Measurements from ENCODE around the gene SCMH1. TPM values are rescaled to one million over a fixed set of nuclear protein-coding genes. Genes with fewer than 3 reads are reported as not detected.

The SCMH1 gene
- total and polyA plus RNA-seq, 4 donors = 6.6 to 12.8 (median 10.5) TPM

DNA sequence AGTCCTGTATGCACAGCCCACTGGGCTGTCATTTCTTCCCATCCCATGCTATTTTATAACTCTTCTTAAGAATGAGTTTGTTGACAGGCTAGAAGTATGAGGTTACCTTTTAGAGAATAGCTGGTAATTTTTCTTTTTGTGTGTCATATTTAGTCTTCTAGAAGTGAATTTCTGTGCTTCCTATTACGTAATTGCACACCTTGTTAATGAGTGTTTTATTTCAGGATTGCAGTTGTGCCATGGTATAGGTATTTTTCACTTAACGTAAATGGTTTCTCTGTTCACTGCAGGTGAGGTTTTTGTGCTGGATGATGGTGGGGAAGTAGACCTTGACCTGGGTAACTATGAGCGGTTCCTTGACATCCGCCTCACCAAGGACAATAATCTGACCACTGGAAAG, 257.6 kb downstream of the SCMH1 start (continued):
- TF ChIP-seq, protein P1, sequence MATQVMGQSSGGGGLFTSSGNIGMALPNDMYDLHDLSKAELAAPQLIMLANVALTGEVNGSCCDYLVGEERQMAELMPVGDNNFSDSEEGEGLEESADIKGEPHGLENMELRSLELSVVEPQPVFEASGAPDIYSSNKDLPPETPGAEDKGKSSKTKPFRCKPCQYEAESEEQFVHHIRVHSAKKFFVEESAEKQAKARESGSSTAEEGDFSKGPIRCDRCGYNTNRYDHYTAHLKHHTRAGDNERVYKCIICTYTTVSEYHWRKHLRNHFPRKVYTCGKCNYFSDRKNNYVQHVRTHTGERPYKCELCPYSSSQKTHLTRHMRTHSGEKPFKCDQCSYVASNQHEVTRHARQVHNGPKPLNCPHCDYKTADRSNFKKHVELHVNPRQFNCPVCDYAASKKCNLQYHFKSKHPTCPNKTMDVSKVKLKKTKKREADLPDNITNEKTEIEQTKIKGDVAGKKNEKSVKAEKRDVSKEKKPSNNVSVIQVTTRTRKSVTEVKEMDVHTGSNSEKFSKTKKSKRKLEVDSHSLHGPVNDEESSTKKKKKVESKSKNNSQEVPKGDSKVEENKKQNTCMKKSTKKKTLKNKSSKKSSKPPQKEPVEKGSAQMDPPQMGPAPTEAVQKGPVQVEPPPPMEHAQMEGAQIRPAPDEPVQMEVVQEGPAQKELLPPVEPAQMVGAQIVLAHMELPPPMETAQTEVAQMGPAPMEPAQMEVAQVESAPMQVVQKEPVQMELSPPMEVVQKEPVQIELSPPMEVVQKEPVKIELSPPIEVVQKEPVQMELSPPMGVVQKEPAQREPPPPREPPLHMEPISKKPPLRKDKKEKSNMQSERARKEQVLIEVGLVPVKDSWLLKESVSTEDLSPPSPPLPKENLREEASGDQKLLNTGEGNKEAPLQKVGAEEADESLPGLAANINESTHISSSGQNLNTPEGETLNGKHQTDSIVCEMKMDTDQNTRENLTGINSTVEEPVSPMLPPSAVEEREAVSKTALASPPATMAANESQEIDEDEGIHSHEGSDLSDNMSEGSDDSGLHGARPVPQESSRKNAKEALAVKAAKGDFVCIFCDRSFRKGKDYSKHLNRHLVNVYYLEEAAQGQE (IDR thresholded peaks at IDR 0.05) = no peak
- no peak for TF ChIP-seq EGR1 (IDR thresholded peaks at IDR 0.05; ENCODE audit: low read depth in 2 of 2)
- no peak for TF ChIP-seq FOXA1 (IDR thresholded peaks at IDR 0.05)
- no peak for TF ChIP-seq NR2F2 (IDR thresholded peaks at IDR 0.05)
- TF ChIP-seq RXRA (IDR thresholded peaks at IDR 0.05) = no peak
- no peak for TF ChIP-seq HNF4G (IDR thresholded peaks at IDR 0.05)
- TF ChIP-seq JUND (IDR thresholded peaks at IDR 0.05) = no peak

DNA sequence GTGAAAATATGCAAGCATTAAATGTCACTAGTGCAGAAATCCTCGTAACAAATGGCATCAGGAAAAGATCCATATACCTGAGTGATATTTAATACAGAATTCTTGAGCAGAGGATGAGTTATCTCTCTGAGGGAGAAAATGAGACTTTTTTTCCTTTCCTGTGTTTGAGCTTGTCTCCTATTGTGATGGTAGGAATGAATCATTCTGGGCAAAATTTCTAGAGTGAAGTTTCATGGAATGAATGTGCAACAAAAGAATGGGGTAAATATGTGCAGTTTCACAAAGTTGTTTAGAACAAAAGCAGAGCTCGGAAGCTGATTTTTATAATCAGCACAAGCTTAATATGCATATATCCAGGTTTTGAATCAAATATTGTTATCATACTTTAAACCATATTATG, 258.0 kb downstream of the SCMH1 start:
- 94% methylated on average over 2 of the region's 2 CpGs for WGBS
- H3K9ac ChIP-seq (ENCODE audit: low read depth in 1 of 2, low read length in 2 of 2) = no peak overlapping the region
- no peak overlapping the region for H3K27ac ChIP-seq (ENCODE audit: low read depth in 1 of 2, low read length in 2 of 2)
- H3K36me3 ChIP-seq (ENCODE audit: control insufficient read depth in 4 of 4, insufficient read depth in 3 of 4, low read depth in 1 of 4, low read length in 3 of 4) = peaks cover 0 to 2% (median 0%) of the 10 kb centered on the region in 4 donors
- no peak for DNase-seq (ENCODE audit: low spot score)
- H3K9me3 ChIP-seq (ENCODE audit: control insufficient read depth in 4 of 4, low read length in 3 of 4) = no peaks in the 10 kb centered on the region
- TF ChIP-seq HNF4A (conservative IDR thresholded peaks at IDR 0.05) (no peak), SP1 (IDR thresholded peaks at IDR 0.05) (no peak), NR2F2 (IDR thresholded peaks at IDR 0.05) (no peak), FOXA1 (IDR thresholded peaks at IDR 0.05) (no peak), EGR1 (IDR thresholded peaks at IDR 0.05; ENCODE audit: low read depth in 2 of 2) (no peak), FOXA2 (IDR thresholded peaks at IDR 0.05) (no peak)
- H3K27me3 ChIP-seq (ENCODE audit: control insufficient read depth in 4 of 4, insufficient read depth in 4 of 4, low read length in 3 of 4) = no peaks in the 10 kb centered on the region
- H3K4me1 ChIP-seq (ENCODE audit: control insufficient read depth in 4 of 4, insufficient read depth in 4 of 4, low read length in 3 of 4) = peaks cover 13 to 56% (median 45%) of the 10 kb centered on the region in 4 donors
- H3K4me3 ChIP-seq (ENCODE audit: low read depth in 1 of 3, low read length in 3 of 3) = no peak overlapping the region

GRCh38 chr1:40983286-40983685, 258.8 kb downstream of the SCMH1 start:
- no peaks in the 10 kb centered on the region for H3K9me3 ChIP-seq (ENCODE audit: control insufficient read depth in 4 of 4, low read length in 3 of 4)
- WGBS = 98% methylated on average over 1 of the region's 1 CpG
- no peak overlapping the region for H3K9ac ChIP-seq (ENCODE audit: low read depth in 1 of 2, low read length in 2 of 2)
- no peak for DNase-seq (ENCODE audit: low spot score)
- H3K4me1 ChIP-seq (ENCODE audit: control insufficient read depth in 4 of 4, insufficient read depth in 4 of 4, low read length in 3 of 4) = peaks cover 14 to 58% (median 46%) of the 10 kb centered on the region in 4 donors
- H3K27me3 ChIP-seq (ENCODE audit: control insufficient read depth in 4 of 4, insufficient read depth in 4 of 4, low read length in 3 of 4) = no peaks in the 10 kb centered on the region
- peaks cover 0 to 2% (median 0%) of the 10 kb centered on the region in 4 donors for H3K36me3 ChIP-seq (ENCODE audit: control insufficient read depth in 4 of 4, insufficient read depth in 3 of 4, low read depth in 1 of 4, low read length in 3 of 4)
- H3K27ac ChIP-seq (ENCODE audit: low read depth in 1 of 2, low read length in 2 of 2) = no peak overlapping the region
- no peak overlapping the region for H3K4me3 ChIP-seq (ENCODE audit: low read depth in 1 of 3, low read length in 3 of 3)
- TF ChIP-seq, protein P1 (IDR thresholded peaks at IDR 0.05) = no peak
- no peak for TF ChIP-seq YY1 (IDR thresholded peaks at IDR 0.05)
